Medulla oblongata (tissue), 1 donor: ENCODE results near the gene AHNAK2.
"Not testable (repeated sequence)": the region's sequence is repeated elsewhere in the genome, so short reads cannot be mapped to it uniquely, and the experiment has no call there.

Experiments used
- DNase-seq: peaks from one replicate; pipeline ENCODE4 v3.0.0-alpha.2; 2015; ENCODE audit errors: extremely low spot score

Gene AHNAK2

GRCh38 chr14:104898870-104899510, 79.2 kb downstream of the AHNAK2 start:
- DNase-seq: no peak

GRCh38 chr14:104898195-104898558, 80.0 kb downstream of the AHNAK2 start:
- DNase-seq: no peak

- DNase-seq: no peak
These were observed 80.6 kb downstream of the AHNAK2 start for GRCh38 chr14:104897330-104898194.

GRCh38 chr14:104895786-104896661, 82.2 kb downstream of the AHNAK2 start:
- no peak for DNase-seq

- DNase-seq: no peak
These were observed 82.9 kb downstream of the AHNAK2 start for GRCh38 chr14:104895207-104895785.

GRCh38 chr14:104894331-104895206, 83.6 kb downstream of the AHNAK2 start:
- no peak for DNase-seq

- DNase-seq: no peak
These were observed 84.6 kb downstream of the AHNAK2 start for GRCh38 chr14:104893435-104894207.

GRCh38 chr14:104892531-104893434, 85.4 kb downstream of the AHNAK2 start:
- no peak for DNase-seq

- DNase-seq: no peak
These were observed 86.3 kb downstream of the AHNAK2 start for GRCh38 chr14:104891664-104892530.

- no peak for DNase-seq
These were observed 87.0 kb downstream of the AHNAK2 start for GRCh38 chr14:104891121-104891551.

- not testable (repeated sequence) for DNase-seq
These were observed 87.9 kb downstream of the AHNAK2 start for GRCh38 chr14:104890292-104890691.

- DNase-seq: no peak
These were observed 88.8 kb downstream of the AHNAK2 start for GRCh38 chr14:104889375-104889757.

GRCh38 chr14:104888489-104889374, 89.4 kb downstream of the AHNAK2 start:
- DNase-seq: no peak

- DNase-seq: no peak
These were observed 90.3 kb downstream of the AHNAK2 start for GRCh38 chr14:104887623-104888488.
